Measurements from ENCODE around the gene SUPT6H.
A peak's percentile ranks its signal among the peaks of the same experiment; 100 is the strongest.

SUPT6H gene

DNA sequence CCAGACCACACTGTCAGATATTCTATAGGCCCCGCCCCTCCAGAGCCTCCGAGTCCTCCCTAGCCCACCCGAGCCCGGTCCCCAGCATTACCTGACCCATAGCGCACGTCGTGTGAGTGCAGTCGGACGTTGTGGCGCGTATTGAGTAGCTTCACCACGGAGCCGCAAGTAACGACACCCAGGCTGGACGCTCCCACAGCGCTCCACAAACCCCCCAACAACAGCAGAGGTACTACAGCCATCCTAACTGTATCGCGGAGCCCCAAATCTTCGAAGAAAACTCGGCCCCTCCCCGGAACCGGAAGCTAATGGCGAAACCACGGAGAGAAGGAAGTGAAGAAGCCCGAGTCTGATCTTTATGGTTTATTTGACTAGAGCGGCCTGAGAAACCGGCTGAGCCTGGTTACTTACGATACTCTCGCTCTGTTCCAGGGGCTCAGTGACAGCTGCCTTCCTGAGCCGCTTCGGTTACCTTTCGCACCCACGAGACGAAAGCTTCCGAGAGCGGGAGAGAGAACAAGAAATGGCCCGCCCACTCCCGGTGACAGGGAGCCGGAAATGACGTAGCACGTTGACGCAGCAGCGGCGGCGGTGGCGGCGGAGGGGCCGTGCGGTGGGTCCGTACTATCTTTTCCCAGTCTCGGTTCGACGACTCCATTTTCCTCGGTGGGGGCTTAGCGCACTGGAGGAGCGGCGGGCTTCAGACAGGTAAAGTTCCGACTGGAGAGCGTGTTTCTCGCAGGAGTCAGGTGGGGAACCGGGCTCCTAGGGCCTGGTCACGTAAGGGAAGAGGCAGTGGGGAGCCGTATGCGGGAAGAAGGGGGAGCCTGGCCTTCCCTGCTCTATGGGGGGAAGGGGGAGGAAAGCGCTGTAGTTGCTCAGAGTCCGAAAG, at the start of gene SUPT6H, which contains the start of gene SDF2:
Gene SUPT6H (plus strand): TSS at position 571 of the 892 bp plus-strand sequence. CDS start 11,197 bp downstream, outside the sequence.
Gene SDF2 (minus strand): TSS at position 272 of the 892 bp plus-strand sequence. CDS start 30 bp downstream, at position 242.
- peak; percentile 92 to 95 for DNase-seq

- DNase-seq, result no peak
These were observed 49.5 kb upstream of the SUPT6H start for GRCh38 chr17:28612531-28612930.

GRCh38 chr17:28612936-28613872, 48.8 kb upstream of the SUPT6H start:
- peak; percentile 22 to 58 for DNase-seq

GRCh38 chr17:28613931-28614381, 48.0 kb upstream of the SUPT6H start, which contains the start of gene RSKR:
Gene RSKR (minus strand): TSS chr17:28614185. CDS start chr17:28614161, 24 bp downstream.
- DNase-seq, result no peak

- DNase-seq, result no peak
These were observed 46.6 kb upstream of the SUPT6H start for GRCh38 chr17:28615260-28615940.

GRCh38 chr17:28616281-28616680, 45.7 kb upstream of the SUPT6H start:
- no peak for DNase-seq

- no peak for DNase-seq
These were observed 43.5 kb upstream of the SUPT6H start for GRCh38 chr17:28618464-28618863.

DNA sequence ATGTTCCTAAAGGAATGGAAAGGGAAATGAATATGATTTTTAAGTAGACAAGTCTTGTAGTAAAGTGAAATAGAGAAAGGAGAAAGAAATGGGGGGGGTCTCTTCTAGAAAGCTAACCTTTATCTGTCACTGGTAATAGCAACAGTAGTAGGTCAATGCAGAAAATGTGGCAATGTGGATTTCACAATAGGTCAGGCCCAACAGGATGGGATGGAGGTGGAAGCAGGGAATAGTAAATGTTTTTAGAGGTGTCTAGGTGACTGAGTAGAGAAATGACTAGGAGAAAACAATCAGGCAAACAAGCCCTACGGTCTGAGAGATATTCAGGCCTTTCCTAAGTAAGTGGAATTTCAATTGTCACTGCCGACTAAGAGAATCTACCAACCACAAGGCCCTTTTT, 42.0 kb upstream of the SUPT6H start:
- DNase-seq, result no peak

DNA sequence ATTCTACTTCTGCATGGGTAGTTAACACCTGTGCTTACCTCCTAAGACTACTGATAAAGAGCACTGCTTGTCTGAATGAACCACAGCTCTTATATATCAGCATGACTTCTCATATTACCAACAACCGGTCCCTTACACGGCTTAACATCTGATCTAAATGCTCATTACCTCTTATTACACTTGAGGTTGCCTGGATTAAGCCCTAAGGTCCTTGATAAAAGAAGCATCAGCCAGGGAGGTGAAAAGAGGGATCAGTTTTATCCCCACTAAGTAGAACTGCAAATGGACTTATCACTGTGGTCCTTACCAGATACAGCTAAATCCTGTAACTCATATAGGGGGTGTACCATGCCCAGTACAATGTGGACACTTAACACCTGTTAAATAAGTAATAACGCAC, 39.8 kb upstream of the SUPT6H start:
- DNase-seq, result no peak

- no peak for DNase-seq
These were observed 38.3 kb upstream of the SUPT6H start for GRCh38 chr17:28623696-28624095.

- no peak for DNase-seq
These were observed 37.9 kb upstream of the SUPT6H start for GRCh38 chr17:28624148-28624547.

DNA sequence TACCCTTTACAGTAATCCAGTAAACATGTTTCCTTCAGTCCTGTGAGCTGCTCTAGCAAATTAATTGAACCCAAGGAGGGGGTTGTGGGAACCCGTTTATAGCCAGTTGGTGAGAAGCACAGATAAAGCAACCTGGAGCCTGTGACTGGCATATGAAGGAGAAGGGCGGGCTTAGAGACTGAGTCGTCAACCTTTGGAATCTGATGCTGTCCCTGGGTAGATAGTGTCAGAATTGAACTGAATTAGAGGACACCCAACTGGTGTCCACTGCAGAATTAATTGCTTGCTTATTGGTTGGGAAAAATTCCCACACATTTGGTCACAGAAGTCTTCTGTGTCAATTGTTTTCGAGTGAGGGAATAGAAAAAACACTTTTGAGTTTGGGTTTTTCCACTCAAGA, 35.2 kb upstream of the SUPT6H start:
- no peak for DNase-seq

DNA sequence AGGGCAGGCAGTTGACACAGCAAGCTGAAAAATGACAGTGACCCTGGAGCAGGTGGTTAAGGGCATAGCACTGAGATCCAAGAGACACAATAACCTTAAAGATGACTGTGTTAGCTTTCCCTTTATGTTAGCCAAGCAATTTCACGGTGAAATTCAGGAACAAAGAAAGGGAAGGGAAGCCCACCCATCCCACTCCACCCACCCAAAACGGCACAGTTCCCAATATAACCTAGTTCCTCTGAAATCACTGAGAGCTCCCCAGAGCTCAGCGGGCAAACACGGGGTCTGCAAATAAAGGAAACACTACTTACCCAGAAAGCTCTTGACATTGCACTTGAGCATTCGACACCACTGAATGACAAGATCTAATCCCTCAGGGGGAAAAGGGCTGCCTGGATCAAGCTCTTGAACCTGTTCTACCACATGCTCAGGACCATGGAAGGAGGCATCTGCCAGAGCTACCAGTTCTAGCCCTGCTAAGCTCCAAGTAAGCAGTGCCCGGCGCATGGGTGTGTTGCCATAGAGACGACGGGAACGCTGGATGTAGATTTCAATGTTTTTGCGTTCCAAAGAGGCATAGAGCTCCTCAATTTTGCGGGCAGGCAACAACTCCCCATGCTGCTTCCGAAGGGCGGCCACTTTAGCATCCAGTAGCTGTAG, 27.7 kb upstream of the SUPT6H start:
- DNase-seq, result no peak

- no peak for DNase-seq
These were observed 26.5 kb upstream of the SUPT6H start for GRCh38 chr17:28635506-28635905.

DNA sequence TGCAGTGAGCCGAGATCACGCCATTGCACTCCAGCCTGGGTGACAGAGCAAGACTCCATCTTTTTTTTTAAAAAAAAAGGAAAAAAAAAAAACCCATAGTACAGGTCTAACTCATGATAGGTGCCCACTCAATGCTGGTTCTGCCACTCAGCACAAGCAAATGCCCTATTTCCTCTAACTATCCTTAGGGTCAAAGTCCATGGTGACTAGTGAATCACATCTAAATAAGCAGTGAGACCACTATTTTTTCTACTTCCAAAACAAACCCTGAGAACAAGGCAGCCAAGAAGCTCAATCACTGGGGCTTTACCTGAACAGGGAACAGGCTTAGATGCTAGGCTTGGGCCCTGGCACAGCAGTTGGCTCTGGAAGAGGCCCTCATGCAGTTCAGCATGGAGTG, 20.4 kb upstream of the SUPT6H start:
- no peak for DNase-seq

- peak in 1 of 2 donors; percentile 21 for DNase-seq
These were observed 17.8 kb upstream of the SUPT6H start for GRCh38 chr17:28643983-28644786.

- DNase-seq, result peak; percentile 94 to 95
These were observed 17.0 kb upstream of the SUPT6H start, which contains the start of gene BLTP2 for GRCh38 chr17:28644787-28645575. Gene BLTP2 (minus strand): TSS chr17:28645158. CDS start chr17:28645056, 102 bp downstream.

DNA sequence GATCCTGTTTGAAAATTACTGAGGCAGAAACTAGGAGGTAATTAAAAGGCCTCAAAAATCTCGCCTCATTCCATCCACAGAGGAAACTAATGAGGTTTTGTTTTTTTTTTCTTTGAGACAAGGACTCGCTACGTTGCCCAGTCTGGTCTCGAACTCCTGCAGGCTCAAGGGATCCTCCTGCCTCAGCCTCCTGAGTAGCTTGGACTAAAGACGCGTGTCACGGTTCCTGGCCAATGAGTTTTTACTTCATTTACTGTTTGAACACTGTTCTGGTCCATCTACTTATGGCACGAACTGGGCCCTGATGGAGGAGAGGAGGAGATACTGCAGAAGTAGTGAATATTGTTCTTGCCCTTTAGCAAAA, 16.4 kb upstream of the SUPT6H start:
- DNase-seq, result peak in 1 of 2 donors; percentile 8

GRCh38 chr17:28646039-28646754, 15.8 kb upstream of the SUPT6H start:
- no peak for DNase-seq
